Hepatocyte (in vitro differentiated cells): Measurements from ENCODE around the gene SPATC1L. TPM values are rescaled to one million over a fixed set of nuclear protein-coding genes. Genes with fewer than 3 reads are reported as not detected.

Experiments
- DNase-seq: peaks from one replicate; pipeline ENCODE4 v3.0.0-alpha.2; 2016; ENCODE audit warnings: low spot score
- H2AFZ ChIP-seq: fragments of 200-600 bp; sonication (generic); 2 replicates; pipeline ENCODE4 v1.6.0; 2016; ENCODE audit warnings: antibody characterized with exemption, mild to moderate bottlenecking
- H3K27ac ChIP-seq: fragments of 200-600 bp; sonication (generic); 2 replicates; pipeline ENCODE4 v1.5.1; 2016; ENCODE audit warnings: mild to moderate bottlenecking
- H3K27me3 ChIP-seq: fragments of 200-600 bp; sonication (generic); 2 replicates; pipeline ENCODE4 v1.6.1; 2016
- H3K36me3 ChIP-seq: fragments of 200-600 bp; sonication (generic); replicated peaks from 2 replicates; pipeline ENCODE4 v1.5.1; 2016; ENCODE audit warnings: low read depth; ENCODE audit not compliant: insufficient read depth
- H3K4me1 ChIP-seq: fragments of 200-600 bp; sonication (generic); 2 replicates; pipeline ENCODE4 v1.5.1; 2016; ENCODE audit warnings: mild to moderate bottlenecking, moderate library complexity; ENCODE audit not compliant: insufficient read depth
- H3K4me2 ChIP-seq: fragments of 200-600 bp; sonication (generic); 2 replicates; pipeline ENCODE4 v1.6.0; 2016
- H3K4me3 ChIP-seq: fragments of 200-600 bp; sonication (generic); 2 replicates; pipeline ENCODE4 v1.5.1; 2016; ENCODE audit warnings: mild to moderate bottlenecking
- H3K79me2 ChIP-seq: fragments of 200-600 bp; sonication (generic); 2 replicates; pipeline ENCODE4 v1.6.0; 2017; ENCODE audit warnings: mild to moderate bottlenecking
- H3K9me2 ChIP-seq: fragments of 200-600 bp; sonication (generic); replicated peaks from 2 replicates; pipeline ENCODE4 v1.6.0; 2017; ENCODE audit warnings: mild to moderate bottlenecking; ENCODE audit not compliant: insufficient read depth
- H3K9me3 ChIP-seq: fragments of 200-600 bp; sonication (generic); 2 replicates; pipeline ENCODE4 v1.5.1; 2016; ENCODE audit warnings: low read depth, mild to moderate bottlenecking
- H4K20me1 ChIP-seq: fragments of 200-600 bp; sonication (generic); 2 replicates; pipeline ENCODE4 v1.6.0; 2016; ENCODE audit warnings: mild to moderate bottlenecking; ENCODE audit not compliant: insufficient read depth, poor library complexity, severe bottlenecking
- CTCF ChIP-seq: fragments of 200-600 bp; sonication (generic); IDR thresholded peaks from 2 replicates; pipeline ENCODE4 v1.5.1; 2016; ENCODE audit warnings: antibody characterized with exemption, mild to moderate bottlenecking; ENCODE audit not compliant: poor library complexity
- EZH2 ChIP-seq: fragments of 200-600 bp; sonication (generic); IDR thresholded peaks from 2 replicates; pipeline ENCODE4 v1.6.1; 2016; ENCODE audit warnings: antibody characterized with exemption, mild to moderate bottlenecking, borderline replicate concordance
- EZH2phosphoT487 ChIP-seq: fragments of 200-600 bp; sonication (generic); IDR thresholded peaks from one replicate; pipeline ENCODE4 v1.6.1; 2018; ENCODE audit warnings: antibody characterized with exemption, mild to moderate bottlenecking, low read depth, moderate library complexity; ENCODE audit not compliant: unreplicated experiment, severe bottlenecking
- WGBS: methylation state at CpG from one replicate; pipeline ENCODE4 v1.1.6; 2016; ENCODE audit warnings: low lambda C conversion rate; ENCODE audit errors: missing lambda C conversion rate; 5-methylcytosine and 5-hydroxymethylcytosine counted together
- polyA plus RNA-seq: library from polyadenylated mRNA; unstranded; fragments of >200 nt; fragmentation: Nextera tagmentation; extraction: Ambion mirVana; gene quantifications from 2 replicates; pipeline ENCODE4 v1.2.1, GENCODE V29; 2016
- total RNA-seq: library from RNA; depleted of rRNA; stranded (reverse); fragments of >200 nt; gene quantifications from 2 replicates; pipeline ENCODE4 v1.2.3, GENCODE V29; 2014

Gene SPATC1L
- total and polyA plus RNA-seq, 2 experiments from 2014 or later, result 10.1 to 24.2 TPM

- H3K9me3 ChIP-seq, result no peaks in the 10 kb centered on the region
- WGBS, result 98% methylated on average over 16 of the region's 16 CpGs
- H2AFZ ChIP-seq, result no peak overlapping the region
- no peak for DNase-seq
- H3K4me3 ChIP-seq, result no peak overlapping the region
- TF ChIP-seq EZH2phosphoT487, result no peak
- TF ChIP-seq EZH2, result no peak
- no peak for TF ChIP-seq CTCF
- no peaks in the 10 kb centered on the region for H3K9me2 ChIP-seq
- no peak overlapping the region for H3K27ac ChIP-seq
- peaks cover 2% of the 10 kb centered on the region for H3K79me2 ChIP-seq
- no peaks in the 10 kb centered on the region for H3K4me1 ChIP-seq
- H3K4me2 ChIP-seq, result no peak overlapping the region
- H3K27me3 ChIP-seq, result no peaks in the 10 kb centered on the region
- no peaks in the 10 kb centered on the region for H3K36me3 ChIP-seq
- H4K20me1 ChIP-seq, result no peaks in the 10 kb centered on the region
Measured at GRCh38 chr21:46205766-46206162, 21.5 kb upstream of the SPATC1L start.

- Histone ChIP-seq H3K9me2 (no peaks in the 10 kb centered on the region), H3K27ac (no peak overlapping the region), H3K4me1 (no peaks in the 10 kb centered on the region), H3K27me3 (no peaks in the 10 kb centered on the region), H3K79me2 (peaks cover 2% of the 10 kb centered on the region), H2AFZ (no peak overlapping the region), H4K20me1 (no peaks in the 10 kb centered on the region), H3K36me3 (no peaks in the 10 kb centered on the region), H3K9me3 (no peaks in the 10 kb centered on the region), H3K4me3 (no peak overlapping the region), H3K4me2 (no peak overlapping the region)
- no peak for DNase-seq
- 95% methylated on average over 18 of the region's 18 CpGs for WGBS
- TF ChIP-seq EZH2 (no peak), CTCF (no peak), EZH2phosphoT487 (no peak)
Measured at GRCh38 chr21:46205166-46205565, 20.9 kb upstream of the SPATC1L start.

- DNase-seq, result no peak
- Histone ChIP-seq H3K9me3 (no peaks in the 10 kb centered on the region), H3K36me3 (no peaks in the 10 kb centered on the region), H3K4me3 (no peak overlapping the region), H2AFZ (no peak overlapping the region), H3K27ac (no peak overlapping the region), H3K9me2 (no peaks in the 10 kb centered on the region), H3K79me2 (peaks cover 2% of the 10 kb centered on the region), H3K4me1 (no peaks in the 10 kb centered on the region), H3K4me2 (no peak overlapping the region), H4K20me1 (no peaks in the 10 kb centered on the region), H3K27me3 (no peaks in the 10 kb centered on the region)
- 97% methylated on average over 8 of the region's 8 CpGs for WGBS
- no peak for TF ChIP-seq EZH2
- no peak for TF ChIP-seq EZH2phosphoT487
- no peak for TF ChIP-seq CTCF
Measured at GRCh38 chr21:46203203-46203600, 18.9 kb upstream of the SPATC1L start.
